GM19463 (cell line): Measurements from ENCODE around the gene TSPAN9.
"Not testable (repeated sequence)": the region's sequence is repeated elsewhere in the genome, so short reads cannot be mapped to it uniquely, and the experiment has no call there.

ENCODE experiments used
- ATAC-seq: cut with Tn5 transposase; IDR thresholded peaks from one replicate; pipeline ENCODE4 v1.9.1; 2021; ENCODE audit warnings: mild to moderate bottlenecking, moderate library complexity; ENCODE audit not compliant: unreplicated experiment

TSPAN9 gene

DNA sequence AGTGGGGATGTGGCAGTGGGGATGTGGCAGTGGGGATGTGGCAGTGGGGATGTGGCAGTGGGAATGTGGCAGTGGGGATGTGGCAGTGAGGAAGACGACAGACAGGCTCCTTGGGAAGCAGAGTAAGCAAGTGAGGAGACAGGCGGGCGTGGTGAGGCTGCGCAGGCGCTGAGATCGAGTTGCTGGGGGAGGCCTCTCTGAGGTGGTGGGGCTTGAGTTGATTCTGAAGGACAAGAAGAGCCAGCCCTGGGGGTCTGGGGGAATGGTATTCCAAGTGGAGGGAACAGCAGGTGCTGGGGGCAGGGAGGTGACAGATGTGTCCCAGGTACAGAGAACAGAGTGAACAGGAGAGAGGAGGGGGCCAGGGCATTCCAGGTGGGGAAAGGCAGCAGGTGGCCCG is 33.8 kb upstream of the TSPAN9 start:
- ATAC-seq, result no peak

GRCh38 chr12:3044141-3044630 is 33.0 kb upstream of the TSPAN9 start:
- ATAC-seq, result no peak

GRCh38 chr12:3045494-3045893 is 31.7 kb upstream of the TSPAN9 start:
- ATAC-seq, result no peak

DNA sequence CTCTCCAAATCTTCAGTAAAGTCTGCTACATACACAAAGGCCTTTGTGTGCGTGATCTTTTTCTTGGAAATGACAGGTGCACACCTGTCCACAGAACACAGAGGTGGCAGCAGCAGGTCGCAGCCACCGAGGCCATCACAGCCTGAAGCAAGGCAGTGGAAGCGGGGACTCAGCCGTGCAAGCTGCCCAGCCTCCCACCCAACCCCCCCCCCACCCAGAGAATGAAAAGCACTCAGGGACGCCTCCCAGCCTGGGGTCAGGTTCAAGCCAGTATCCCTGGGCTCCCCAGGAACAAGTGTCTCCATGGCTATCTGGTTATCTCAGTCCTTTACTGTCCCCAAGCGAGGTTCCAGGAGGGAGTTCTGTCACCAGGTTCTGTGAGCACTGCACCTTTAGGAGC is 31.2 kb upstream of the TSPAN9 start:
- ATAC-seq, result no peak

DNA sequence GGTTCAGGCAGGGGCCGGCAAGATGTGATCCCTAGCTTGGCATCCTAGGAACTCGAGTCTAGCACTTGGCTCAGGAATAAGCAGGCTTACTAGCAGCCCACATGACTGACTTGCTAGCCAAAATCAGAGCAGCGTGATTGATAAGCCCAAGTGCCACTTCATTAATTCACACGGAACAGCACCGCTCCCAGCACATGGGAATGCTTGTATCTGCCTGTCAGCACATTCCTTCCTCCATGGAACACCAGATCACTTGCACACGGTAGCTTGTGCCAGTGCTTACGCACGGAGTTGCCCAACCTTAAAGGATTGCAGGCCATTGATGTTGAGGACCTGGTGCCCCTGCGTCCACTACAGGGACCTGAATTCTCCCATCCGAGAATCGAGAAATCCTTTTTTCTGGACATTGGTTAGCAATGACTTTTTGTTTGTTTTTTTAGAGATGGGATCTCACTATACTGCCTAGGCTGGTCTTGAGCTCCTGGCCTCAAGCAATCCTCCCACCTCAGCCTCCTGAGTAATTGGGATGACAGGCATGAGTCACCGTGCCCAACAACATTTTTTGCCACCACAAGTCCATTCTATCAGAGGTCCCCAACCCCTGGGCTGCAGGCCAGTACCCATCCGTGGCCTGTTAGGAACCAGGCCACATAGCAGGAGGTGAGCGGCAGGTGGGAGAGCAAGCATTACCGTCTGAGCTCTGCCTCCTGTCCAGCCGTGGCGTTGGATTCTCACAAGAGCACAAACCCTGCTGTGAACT is 30.6 kb upstream of the TSPAN9 start:
- no peak for ATAC-seq

DNA sequence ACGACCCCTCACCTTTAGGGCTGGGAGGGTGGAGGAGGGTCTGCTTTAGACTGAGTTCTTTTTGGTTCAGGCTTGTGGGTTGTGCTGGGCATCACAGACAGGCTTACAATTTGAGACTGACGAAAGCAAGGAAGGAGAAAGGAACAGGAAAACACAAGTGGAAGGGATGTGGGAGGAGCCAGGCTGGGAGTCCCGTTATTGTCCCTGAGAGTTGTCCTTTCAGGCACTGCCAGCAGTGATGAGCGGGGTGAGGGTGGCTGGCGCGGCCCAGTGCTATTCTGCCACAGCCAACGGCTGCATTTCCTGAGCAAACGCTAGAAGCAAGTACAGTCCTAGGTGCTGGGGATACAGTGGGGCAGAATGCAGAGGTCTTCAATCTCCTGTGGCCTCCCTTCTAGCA is 29.2 kb upstream of the TSPAN9 start:
- no peak for ATAC-seq

GRCh38 chr12:3048540-3048939 is 28.6 kb upstream of the TSPAN9 start:
- no peak for ATAC-seq

GRCh38 chr12:3049176-3049575 is 28.0 kb upstream of the TSPAN9 start:
- ATAC-seq, result no peak

DNA sequence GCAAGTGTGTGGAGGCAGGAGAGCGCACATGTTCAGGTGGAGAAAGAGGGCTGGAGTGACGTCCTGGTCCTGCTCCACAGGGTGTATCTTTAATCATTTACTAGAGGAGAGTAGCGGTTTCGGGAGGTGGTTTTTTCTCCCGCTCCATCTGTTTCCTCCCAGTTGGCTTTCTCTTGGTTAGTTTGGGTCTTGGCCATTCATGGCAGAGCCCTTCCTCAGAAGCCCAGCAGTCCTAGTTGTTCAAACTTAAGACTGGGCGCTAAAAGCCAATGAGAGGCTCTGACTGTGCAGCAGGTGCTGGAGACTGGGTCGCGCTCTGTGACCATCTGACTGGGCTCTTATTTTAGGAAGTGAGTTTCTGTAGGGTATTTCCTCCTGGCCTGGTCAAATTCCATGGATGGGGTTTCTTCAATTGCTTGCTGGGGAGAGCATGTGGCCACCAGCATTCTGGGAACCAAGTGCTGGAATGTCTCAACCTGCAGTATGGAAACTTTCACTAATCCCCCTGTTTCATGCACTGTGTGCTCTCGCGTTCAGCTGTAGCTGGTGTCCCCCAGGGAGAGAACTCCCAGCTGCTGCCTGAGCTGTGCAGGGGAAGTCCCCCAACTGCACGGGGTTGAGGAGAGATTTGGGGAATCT is 27.4 kb upstream of the TSPAN9 start:
- no peak for ATAC-seq

GRCh38 chr12:3054374-3054773 is 22.8 kb upstream of the TSPAN9 start:
- no peak for ATAC-seq

- no peak for ATAC-seq
Observed at GRCh38 chr12:3055026-3055703, 22.0 kb upstream of the TSPAN9 start.

GRCh38 chr12:3055704-3056467 is 21.3 kb upstream of the TSPAN9 start:
- no peak for ATAC-seq

- ATAC-seq, result no peak
Observed at GRCh38 chr12:3061059-3061458, 16.1 kb upstream of the TSPAN9 start.

DNA sequence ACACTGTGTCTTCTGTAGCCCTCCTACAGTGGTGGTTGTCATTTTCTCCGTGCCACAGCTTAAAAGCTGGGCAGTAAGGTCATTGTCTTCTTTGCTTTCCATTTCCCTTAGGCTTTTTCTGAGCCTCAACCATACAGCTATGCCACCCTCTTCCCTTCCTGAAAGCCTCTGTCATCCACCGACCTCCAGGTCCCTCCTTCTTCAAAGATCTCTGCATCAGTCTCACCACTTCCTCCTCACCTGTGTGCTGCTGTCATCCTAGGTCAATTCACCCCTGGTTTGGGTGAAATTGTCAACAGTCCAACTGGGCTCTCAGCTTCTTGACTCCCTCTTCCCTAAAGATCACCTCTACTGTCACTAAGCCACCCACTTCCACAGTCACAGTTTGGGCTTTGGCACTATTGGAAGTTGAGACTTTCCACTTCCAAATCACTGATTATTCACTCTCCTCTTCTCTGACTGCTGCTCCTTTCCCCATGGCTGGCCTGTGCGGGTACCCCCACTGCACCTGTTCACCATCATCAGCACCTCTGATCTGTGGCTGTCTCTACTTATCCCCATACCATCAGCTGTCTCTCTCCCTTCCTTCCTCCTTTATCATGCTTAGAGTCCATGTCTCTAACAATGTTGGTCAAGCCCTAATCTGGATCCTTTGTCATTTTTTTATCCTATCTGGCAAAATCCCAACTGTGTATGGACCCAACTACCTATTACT is 15.5 kb upstream of the TSPAN9 start:
- ATAC-seq, result no peak

- ATAC-seq, result no peak
Observed at GRCh38 chr12:3065300-3065699, 11.9 kb upstream of the TSPAN9 start.

- not testable (repeated sequence) for ATAC-seq
Observed at GRCh38 chr12:3065846-3066245, 11.3 kb upstream of the TSPAN9 start.

GRCh38 chr12:3069714-3070113 is 7.5 kb upstream of the TSPAN9 start:
- no peak for ATAC-seq

DNA sequence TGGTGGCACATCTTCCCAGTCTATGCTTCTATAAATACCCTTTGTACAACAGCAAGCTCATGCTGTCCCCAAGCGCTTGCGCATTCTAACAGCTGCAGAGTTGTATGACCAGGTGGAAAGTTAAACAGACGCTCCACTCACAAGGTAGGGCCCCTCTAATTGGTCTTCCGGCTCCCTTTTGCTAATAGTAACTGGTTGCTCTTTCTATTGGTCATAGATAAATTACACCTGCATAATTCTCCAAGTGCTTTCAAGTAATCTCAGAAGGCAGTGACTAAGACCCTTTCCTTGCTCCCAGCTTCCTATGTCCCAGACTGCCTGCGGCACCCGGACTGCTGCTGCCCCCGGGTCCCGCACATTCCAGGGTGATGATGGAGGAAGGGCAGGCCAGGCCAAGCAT is 6.1 kb upstream of the TSPAN9 start:
- no peak for ATAC-seq

DNA sequence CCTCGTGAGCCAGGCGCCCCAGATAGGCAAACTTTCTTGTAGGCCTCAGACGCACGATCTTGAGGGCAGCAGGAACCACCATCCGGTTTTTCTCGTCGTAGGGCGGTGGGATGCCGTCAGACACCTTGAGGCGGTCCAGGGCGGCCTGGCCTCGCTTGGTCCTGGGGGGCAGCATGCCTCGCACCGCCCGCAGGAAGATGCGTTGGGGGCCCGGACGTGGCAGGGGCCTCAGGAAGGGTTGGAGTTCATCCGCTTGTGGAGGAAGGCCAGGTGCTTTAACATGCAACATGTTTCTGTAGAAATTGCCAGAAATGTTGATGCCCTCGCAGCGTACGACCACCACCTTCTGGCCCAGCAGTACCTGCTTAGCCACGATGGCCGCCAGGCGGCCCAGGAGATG is 5.5 kb upstream of the TSPAN9 start:
- no peak for ATAC-seq

GRCh38 chr12:3073438-3074250 is 3.5 kb upstream of the TSPAN9 start:
- ATAC-seq, result no peak
